Right atrium auricular region (tissue), 2 donors: ENCODE results near the gene HMGCR. TPM values are rescaled to one million over a fixed set of nuclear protein-coding genes. Genes with fewer than 3 reads are reported as not detected.

Experiments used
- DNase-seq: peaks from one replicate; pipeline ENCODE4 v3.0.0-alpha.2; 2019; ENCODE audit warnings: low spot score
- H3K27ac ChIP-seq, 2 donors: fragments of 200-600 bp; sonication (generic); 1 replicate in 1 of 2; 2 replicates in 1 of 2; pipeline ENCODE4 v1.5.1; 2016 to 2019
- H3K27me3 ChIP-seq, 2 donors: fragments of 200-600 bp; sonication (generic); one replicate each; pipeline versions ENCODE4 v1.5.1 to v1.6.0; 2017 to 2019
- H3K36me3 ChIP-seq: fragments of 200-600 bp; sonication (generic); one replicate; pipeline ENCODE4 v1.5.1; 2016
- H3K4me1 ChIP-seq, 2 donors: fragments of 200-600 bp; sonication (generic); one replicate each; pipeline versions ENCODE4 v1.5.1 to v1.6.0; 2017 to 2019
- H3K4me3 ChIP-seq, 2 donors: fragments of 200-600 bp; sonication (generic); 1 replicate in 1 of 2; 2 replicates in 1 of 2; pipeline ENCODE4 v1.5.1; 2017 to 2019; ENCODE audit warnings: mild to moderate bottlenecking in 1 of 2, moderate library complexity in 1 of 2
- H3K9me3 ChIP-seq, 2 donors: fragments of 200-600 bp; sonication (generic); one replicate each; pipeline ENCODE4 v1.5.1; 2019
- CTCF ChIP-seq, 2 donors: fragments of 200-600 bp; sonication (generic); IDR thresholded peaks; one replicate each; pipeline ENCODE4 v1.5.1; 2019; ENCODE audit warnings: antibody characterized with exemption in 2 of 2
- total RNA-seq, 2 donors: library from RNA; depleted of rRNA; stranded (reverse); fragments of >200 nt; gene quantifications; one replicate each; pipeline ENCODE4 v1.1.0, GENCODE V29; 2016

HMGCR gene
- total RNA-seq, 2 donors from 2014 or later = 5.9 to 7.4 TPM

GRCh38 chr5:75366787-75367186, 29.8 kb downstream of the HMGCR start:
- DNase-seq = no peak
- H3K27ac ChIP-seq = no peak overlapping the region
- no peak overlapping the region for H3K4me3 ChIP-seq
- no peaks in the 10 kb centered on the region for H3K9me3 ChIP-seq
- no peaks in the 10 kb centered on the region for H3K4me1 ChIP-seq
- TF ChIP-seq CTCF (IDR thresholded peaks at IDR 0.05) = no peak
- no peaks in the 10 kb centered on the region for H3K27me3 ChIP-seq
- no peaks in the 10 kb centered on the region for H3K36me3 ChIP-seq

DNA sequence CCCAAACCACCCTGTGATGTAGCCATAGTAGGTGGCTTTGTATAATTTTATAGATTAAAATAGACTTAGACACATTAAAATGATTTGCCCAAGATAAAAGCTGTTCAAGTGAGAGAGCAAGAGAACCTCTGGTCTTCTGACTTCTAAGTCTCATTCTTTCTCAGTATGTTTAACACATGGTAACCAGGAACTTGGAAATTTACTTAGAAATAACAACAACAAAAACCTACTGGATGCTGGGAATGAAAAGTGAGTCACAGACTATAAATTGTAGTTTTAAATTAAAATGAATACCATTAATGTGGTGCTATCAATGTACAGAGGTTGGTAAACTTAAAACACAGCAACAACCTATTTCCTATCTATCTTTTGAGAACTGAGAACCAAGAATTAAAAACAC, 30.4 kb downstream of the HMGCR start:
- no peak for DNase-seq
- H3K9me3 ChIP-seq = no peaks in the 10 kb centered on the region

DNA sequence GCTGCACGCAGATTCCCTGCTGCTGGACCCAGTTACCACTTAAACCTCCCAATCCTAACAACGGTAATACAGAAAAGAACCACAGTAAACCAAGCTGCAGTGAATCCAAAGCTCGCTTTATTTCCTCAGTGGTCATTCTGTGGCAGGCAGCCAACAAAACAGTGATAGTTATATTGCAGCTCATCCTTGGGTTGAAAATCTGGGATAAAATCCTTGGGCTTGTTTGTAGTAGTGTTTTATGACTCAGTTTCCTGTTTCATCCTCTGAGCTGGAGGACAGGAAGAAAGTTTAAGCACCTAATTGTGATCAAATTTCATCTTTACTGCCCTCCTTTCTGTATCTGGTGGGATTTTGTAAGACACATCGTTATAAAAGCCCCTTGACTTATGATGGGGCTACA, 31.4 kb downstream of the HMGCR start:
- Histone ChIP-seq H3K9me3 (no peaks in the 10 kb centered on the region), H3K4me1 (no peaks in the 10 kb centered on the region), H3K27me3 (no peaks in the 10 kb centered on the region), H3K27ac (no peak overlapping the region), H3K36me3 (no peaks in the 10 kb centered on the region), H3K4me3 (no peak overlapping the region)
- no peak for DNase-seq
- TF ChIP-seq CTCF (IDR thresholded peaks at IDR 0.05) = no peak

More for the DNA sequence above, 30.4 kb downstream of the HMGCR start:
- Histone ChIP-seq H3K4me3 (no peak overlapping the region), H3K27ac (no peak overlapping the region), H3K36me3 (no peaks in the 10 kb centered on the region), H3K4me1 (no peaks in the 10 kb centered on the region), H3K27me3 (no peaks in the 10 kb centered on the region)
- TF ChIP-seq CTCF (IDR thresholded peaks at IDR 0.05) = no peak

- Histone ChIP-seq H3K36me3 (peaks cover 5% of the 10 kb centered on the region), H3K27ac (no peak overlapping the region), H3K4me1 (no peaks in the 10 kb centered on the region), H3K9me3 (no peaks in the 10 kb centered on the region), H3K4me3 (no peak overlapping the region), H3K27me3 (no peaks in the 10 kb centered on the region)
- DNase-seq = no peak
- TF ChIP-seq CTCF (IDR thresholded peaks at IDR 0.05) = no peak
These were observed 36.8 kb downstream of the HMGCR start for GRCh38 chr5:75373862-75374261.

DNA sequence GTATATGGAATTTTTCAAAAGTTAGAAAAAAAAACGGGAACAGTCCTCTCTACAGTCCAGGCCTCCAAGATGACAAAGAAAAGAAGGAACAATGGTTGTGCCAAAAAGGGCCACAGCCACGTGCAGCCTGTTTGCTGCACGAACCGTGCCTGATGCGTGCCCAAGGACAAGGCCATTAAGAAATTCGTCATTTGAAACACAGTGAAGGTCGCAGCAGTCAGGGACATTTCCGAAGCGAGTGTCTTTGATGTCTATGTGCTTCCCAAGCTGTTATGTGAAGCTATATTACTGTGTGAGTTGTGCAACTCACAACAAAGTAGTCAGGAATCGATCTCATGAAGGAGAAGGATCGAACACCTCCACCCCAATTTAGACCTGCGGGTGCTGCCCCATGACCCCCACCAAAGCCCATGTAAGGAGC, 37.4 kb downstream of the HMGCR start:
- Histone ChIP-seq H3K27ac (no peak overlapping the region), H3K4me3 (no peak overlapping the region), H3K9me3 (no peaks in the 10 kb centered on the region), H3K36me3 (peaks cover 10% of the 10 kb centered on the region), H3K27me3 (no peaks in the 10 kb centered on the region), H3K4me1 (no peaks in the 10 kb centered on the region)
- no peak for DNase-seq
- TF ChIP-seq CTCF (IDR thresholded peaks at IDR 0.05) = no peak

- no peak for TF ChIP-seq CTCF (IDR thresholded peaks at IDR 0.05)
- DNase-seq = no peak
- Histone ChIP-seq H3K36me3 (peaks cover 19% of the 10 kb centered on the region), H3K27me3 (no peaks in the 10 kb centered on the region), H3K27ac (no peak overlapping the region), H3K4me1 (no peaks in the 10 kb centered on the region), H3K9me3 (no peaks in the 10 kb centered on the region), H3K4me3 (no peak overlapping the region)
These were observed 38.4 kb downstream of the HMGCR start for GRCh38 chr5:75375414-75375813.
